Loucy (cell line): ENCODE results near the gene RSPRY1.

Experiments used
- CTCF ChIP-seq: fragments of 200-600 bp; sonication (generic); conservative IDR thresholded peaks from 2 replicates; pipeline ENCODE4 v1.5.1; 2014; ENCODE audit warnings: mild to moderate bottlenecking, antibody characterized with exemption, low read length
- EZH2phosphoT487 ChIP-seq: fragments of 200-600 bp; IDR thresholded peaks from 2 replicates; pipeline ENCODE4 v1.6.1; 2018; ENCODE audit warnings: antibody characterized with exemption, mild to moderate bottlenecking, moderate library complexity, borderline replicate concordance

GRCh38 chr16:57240851-57241250, 54.7 kb downstream of the RSPRY1 start:
- no peak for TF ChIP-seq CTCF
- TF ChIP-seq EZH2phosphoT487, result no peak
